SK-N-SH (cell line): ENCODE results near the gene SEZ6. TPM values are rescaled to one million over a fixed set of nuclear protein-coding genes. Genes with fewer than 3 reads are reported as not detected.

Experiments
- CTCF ChIA-PET: fragments of 300-600, 350-600 bp; formaldehyde crosslinking; extraction: SDS; loops from one replicate; lab custom pipeline; 2021; lab: Yijun Ruan, JAX
- POLR2A ChIA-PET: fragments of 350-600 bp; sonication (Branson Sonifier 250); formaldehyde crosslinking; extraction: SDS; loops from one replicate; lab custom pipeline; 2020; ENCODE audit warnings: antibody characterized with exemption, inconsistent platforms; lab: Yijun Ruan, JAX
- DNase-seq: peaks from one replicate; pipeline ENCODE4 v3.0.0; 2012
- H2AFZ ChIP-seq: fragments of 200-600 bp; sonication (generic); 2 replicates; pipeline ENCODE4 v1.8.1; 2016; ENCODE audit warnings: antibody characterized with exemption, mild to moderate bottlenecking, low read depth
- H3F3A ChIP-seq: fragments of 200-600 bp; sonication (generic); replicated peaks from 2 replicates; pipeline ENCODE3; 2016; ENCODE audit warnings: antibody characterized with exemption, mild to moderate bottlenecking; ENCODE audit not compliant: insufficient read depth
- H3K27ac ChIP-seq, 2 experiments: fragments of 200-500 bp in 1 of 2; fragments of 200-600 bp in 1 of 2; sonication (Bioruptor generic) in 1 of 2; sonication (generic), shearing (Covaris generic) in 1 of 2; 2 replicates each; pipeline versions ENCODE4 v1.5.1 to v1.6.1; 2014 to 2016; ENCODE audit warnings: low read depth in 2 of 2, inconsistent platforms in 1 of 2, low read length in 1 of 2, mild to moderate bottlenecking in 1 of 2, mixed read lengths in 1 of 2
- H3K27me3 ChIP-seq: fragments of 200-600 bp; sonication (generic), shearing (Covaris generic); 2 replicates; pipeline ENCODE4 v1.6.1; 2016; ENCODE audit warnings: mixed run types; ENCODE audit not compliant: insufficient read depth
- H3K36me3 ChIP-seq, 2 experiments: fragments of 200-500 bp in 1 of 2; fragments of 200-600 bp in 1 of 2; sonication (Bioruptor generic) in 1 of 2; sonication (generic) in 1 of 2; replicated peaks in 1 of 2; 2 replicates each; pipeline versions ENCODE3 to v1.5.1; 2014 to 2016; ENCODE audit warnings: low read length in 1 of 2, mild to moderate bottlenecking in 1 of 2; ENCODE audit not compliant: insufficient read depth in 2 of 2, control insufficient read depth in 1 of 2
- H3K4me1 ChIP-seq, 2 experiments: fragments of 200-500 bp in 1 of 2; fragments of 200-600 bp in 1 of 2; sonication (Bioruptor generic) in 1 of 2; sonication (generic), shearing (Covaris generic) in 1 of 2; 2 replicates each; pipeline versions ENCODE4 v1.5.1 to v1.6.1; 2014 to 2016; ENCODE audit warnings: low read depth in 1 of 2, low read length in 1 of 2, mixed run types in 1 of 2; ENCODE audit not compliant: insufficient read depth in 2 of 2, control insufficient read depth in 1 of 2
- H3K4me2 ChIP-seq: fragments of 200-600 bp; sonication (generic), shearing (Covaris generic); 2 replicates; pipeline ENCODE4 v1.6.1; 2017; ENCODE audit warnings: mixed run types
- H3K4me3 ChIP-seq, 2 experiments: fragments of 200-500 bp in 1 of 2; fragments of 200-600 bp in 1 of 2; sonication (Bioruptor generic) in 1 of 2; sonication (generic), shearing (Covaris generic) in 1 of 2; 2 replicates each; pipeline versions ENCODE4 v1.5.1 to v1.8.1; 2014 to 2016; ENCODE audit warnings: low read depth in 2 of 2, inconsistent platforms in 1 of 2, low read length in 1 of 2, mild to moderate bottlenecking in 1 of 2, mixed read lengths in 1 of 2, moderate library complexity in 1 of 2
- H3K79me2 ChIP-seq: fragments of 200-600 bp; sonication (generic); 2 replicates; pipeline ENCODE4 v1.8.1; 2017; ENCODE audit warnings: mild to moderate bottlenecking; ENCODE audit not compliant: insufficient read depth
- H3K9ac ChIP-seq: fragments of 200-600 bp; sonication (generic); 2 replicates; pipeline ENCODE4 v1.6.1; 2017; ENCODE audit warnings: mixed run types
- H3K9me2 ChIP-seq: fragments of 200-600 bp; sonication (generic); 2 replicates; pipeline ENCODE4 v1.6.1; 2017; ENCODE audit warnings: mixed run types
- H3K9me3 ChIP-seq: fragments of 200-600 bp; sonication (generic); 2 replicates; pipeline ENCODE4 v1.6.1; 2017; ENCODE audit warnings: mixed run types, mild to moderate bottlenecking, moderate library complexity
- H4K20me1 ChIP-seq: fragments of 200-600 bp; sonication (generic); 2 replicates; pipeline ENCODE4 v1.6.1; 2017; ENCODE audit warnings: mild to moderate bottlenecking, mixed run types; ENCODE audit not compliant: insufficient read depth
- ELF1 ChIP-seq: IDR thresholded peaks from 2 replicates; pipeline ENCODE4 v1.4.0; 2012
- EP300 ChIP-seq, 2 experiments: IDR thresholded peaks; 2 replicates each; pipeline versions ENCODE4 v1.4.0 to v1.6.1; 2012; ENCODE audit warnings: borderline replicate concordance in 1 of 2, low read depth in 1 of 2, low read length in 1 of 2
- EZH2phosphoT487 ChIP-seq: fragments of 200-600 bp; sonication (generic); IDR thresholded peaks from 2 replicates; pipeline ENCODE4 v1.6.1; 2017; ENCODE audit warnings: low read depth, mixed run types, mild to moderate bottlenecking, antibody characterized with exemption, moderate library complexity, borderline replicate concordance
- FOSL2 ChIP-seq: IDR thresholded peaks from 2 replicates; pipeline ENCODE4 v1.4.0; 2012; ENCODE audit warnings: low read depth, mild to moderate bottlenecking, moderate library complexity, borderline replicate concordance
- FOXJ3 ChIP-seq: sonication (generic); formaldehyde crosslinking; IDR thresholded peaks from 2 replicates; pipeline ENCODE4 v1.5.1; 2020; ENCODE audit warnings: mild to moderate bottlenecking, missing genetic modification reagents
- FOXM1 ChIP-seq: IDR thresholded peaks from 2 replicates; pipeline ENCODE4 v1.4.0; 2012; ENCODE audit warnings: low read depth, mild to moderate bottlenecking
- GABPA ChIP-seq: IDR thresholded peaks from 2 replicates; pipeline ENCODE4 v1.4.0; 2012; ENCODE audit warnings: low read depth, mild to moderate bottlenecking
- GATA2 ChIP-seq: sonication (generic); formaldehyde crosslinking; IDR thresholded peaks from 2 replicates; pipeline ENCODE4 v1.5.0; 2020; ENCODE audit warnings: mild to moderate bottlenecking, missing genetic modification reagents
- JUND ChIP-seq: IDR thresholded peaks from 2 replicates; pipeline ENCODE4 v1.4.0; 2012
- MEF2A ChIP-seq: IDR thresholded peaks from 2 replicates; pipeline ENCODE4 v1.4.0; 2012; ENCODE audit warnings: low read depth, borderline replicate concordance
- NFIC ChIP-seq: IDR thresholded peaks from 2 replicates; pipeline ENCODE4 v1.4.0; 2012; ENCODE audit warnings: borderline replicate concordance
- NRF1 ChIP-seq: IDR thresholded peaks from 2 replicates; pipeline ENCODE4 v1.6.1; 2012; ENCODE audit warnings: low read depth, mild to moderate bottlenecking, low read length
- POLR2AphosphoS5 ChIP-seq: IDR thresholded peaks from 2 replicates; pipeline ENCODE4 v1.6.1; 2012; ENCODE audit warnings: low read depth, low read length
- RAD21 ChIP-seq: IDR thresholded peaks from 2 replicates; pipeline ENCODE4 v1.6.1; 2012; ENCODE audit warnings: mild to moderate bottlenecking, low read length
- RCOR1 ChIP-seq: fragments of 150-350 bp; IDR thresholded peaks from 2 replicates; pipeline ENCODE4 v1.6.1; 2017; ENCODE audit warnings: antibody characterized with exemption, low read length
- REST ChIP-seq: IDR thresholded peaks from 2 replicates; pipeline ENCODE4 v1.6.1; 2012; ENCODE audit warnings: mild to moderate bottlenecking, low read depth, low read length, moderate library complexity
- RXRA ChIP-seq: IDR thresholded peaks from 2 replicates; pipeline ENCODE4 v1.4.0; 2012; ENCODE audit warnings: low read depth, mild to moderate bottlenecking, borderline replicate concordance
- SIN3A ChIP-seq: IDR thresholded peaks from 2 replicates; pipeline ENCODE4 v1.6.1; 2012; ENCODE audit warnings: low read depth, mild to moderate bottlenecking, low read length, moderate library complexity, borderline replicate concordance
- SMC3 ChIP-seq: IDR thresholded peaks from 2 replicates; pipeline ENCODE4 v1.6.1; 2012; ENCODE audit warnings: low read depth, low read length, improper control_type of control experiment
- TAF1 ChIP-seq: IDR thresholded peaks from 2 replicates; pipeline ENCODE4 v1.6.1; 2012; ENCODE audit warnings: low read depth, mild to moderate bottlenecking, low read length, moderate library complexity, borderline replicate concordance
- TCF12 ChIP-seq: IDR thresholded peaks from 2 replicates; pipeline ENCODE4 v1.4.0; 2012
- TEAD4 ChIP-seq: IDR thresholded peaks from 2 replicates; pipeline ENCODE4 v1.4.0; 2012; ENCODE audit warnings: mild to moderate bottlenecking, borderline replicate concordance; ENCODE audit not compliant: insufficient read depth
- ZBTB33 ChIP-seq: IDR thresholded peaks from 2 replicates; pipeline ENCODE4 v1.4.0; 2012; ENCODE audit warnings: low read depth, borderline replicate concordance
- WGBS: methylation state at CpG from one replicate; pipeline ENCODE4 v1.1.6; 2017; ENCODE audit warnings: low lambda C conversion rate; 5-methylcytosine and 5-hydroxymethylcytosine counted together
- polyA plus RNA-seq, 3 experiments: library from polyadenylated mRNA; depleted of rRNA; stranded (reverse); fragments of >200 nt; gene quantifications; 2 replicates each; pipeline ENCODE4 v1.2.3, GENCODE V29; 2012
- TF ChIP-seq, protein P1 (sequence below): fragments of 150-350 bp; IDR thresholded peaks from 2 replicates; pipeline ENCODE4 v1.6.1; 2016; ENCODE audit warnings: mild to moderate bottlenecking, low read depth, low read length

The SEZ6 gene
- polyA plus RNA-seq, 1 of the 3 experiments (the other 2 are of a cell fraction), result 0.12 TPM

DNA sequence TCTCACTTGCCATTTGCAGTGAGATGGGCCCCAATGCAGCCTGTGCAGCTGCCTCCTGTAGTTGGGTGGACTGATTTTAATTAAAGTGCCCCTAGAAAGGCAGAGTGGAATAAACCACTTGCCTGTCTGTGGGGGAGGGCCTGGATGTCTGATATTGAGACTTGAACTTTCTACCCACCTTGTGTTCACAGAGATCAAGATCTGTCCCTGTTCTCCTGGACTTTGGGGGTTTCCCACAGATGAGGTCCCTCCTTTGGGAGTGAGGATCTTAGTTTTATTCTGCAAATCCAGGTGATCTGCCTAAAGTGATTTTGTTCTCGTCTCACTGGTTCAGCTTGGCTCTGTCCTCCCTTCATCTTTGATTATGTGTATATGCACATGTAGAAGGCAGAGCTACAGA is 95.3 kb downstream of the SEZ6 start (continued):
- TF ChIP-seq ZBTB33 (no peak), EP300 (IDR thresholded peaks at IDR 0.05; ENCODE audit: borderline replicate concordance in 1 of 2, low read depth in 1 of 2, low read length in 1 of 2) (no peak), RAD21 (no peak), RXRA (no peak), POLR2AphosphoS5 (no peak), NRF1 (no peak)

DNA sequence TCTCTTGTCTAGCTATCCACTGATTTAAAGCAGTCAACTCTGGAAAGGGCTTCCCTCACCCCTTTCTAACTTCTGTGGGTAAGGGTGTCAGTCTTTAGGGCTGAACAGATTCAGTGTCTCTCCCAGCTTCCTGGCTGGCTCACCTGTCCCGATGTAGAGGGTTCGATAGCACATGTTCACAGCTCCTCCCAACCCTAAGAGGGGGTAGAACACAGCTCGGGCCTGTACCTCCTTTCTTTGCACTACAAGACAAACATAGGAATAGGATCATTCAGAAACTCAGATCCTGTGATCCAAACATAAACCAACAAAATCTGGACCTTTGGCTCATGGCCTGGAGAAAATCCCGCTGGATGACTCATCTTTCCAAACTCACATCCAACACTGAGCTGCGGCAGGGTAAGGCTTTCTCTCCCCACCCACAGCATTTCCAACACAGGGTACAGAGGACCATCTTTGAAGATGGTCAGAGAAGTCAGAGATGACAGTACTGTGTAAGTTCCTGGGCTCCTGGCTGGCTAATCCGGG is 97.1 kb downstream of the SEZ6 start:
- no peak overlapping the region for H2AFZ ChIP-seq
- 55% methylated on average over 6 of the region's 6 CpGs for WGBS
- H4K20me1 ChIP-seq, result peaks cover 13% of the 10 kb centered on the region; the same call in 1 of the 2 replicates
- H3K4me2 ChIP-seq, result peak overlapping the region; percentile 11; the same call in 1 of the 2 replicates
- H3K9me3 ChIP-seq, result no peaks in the 10 kb centered on the region
- peaks cover 57 to 76% of the 10 kb centered on the region in 2 experiments for H3K36me3 ChIP-seq
- POLR2A ChIA-PET, result interaction anchor here (0.5 to 1.7 kb wide), 2 partner anchors 11 to 145 kb away, joined by 3 to 7 read pairs; partner anchors contain the start of gene FLOT2
- TF ChIP-seq NFIC, result peak; percentile 46
- TF ChIP-seq GABPA, result no peak
- no peak for TF ChIP-seq SMC3
- TF ChIP-seq EZH2phosphoT487, result no peak
- peak; percentile 67; the same call in 1 of the 2 replicates for TF ChIP-seq FOSL2
- no peak for TF ChIP-seq GATA2 (CRISPR knock-in tag)
- TF ChIP-seq TAF1, result no peak
- no peak for TF ChIP-seq FOXJ3 (CRISPR knock-in tag)
- TF ChIP-seq NRF1, result no peak
- peak; percentile 59 for TF ChIP-seq JUND
- TF ChIP-seq REST, result no peak
- TF ChIP-seq, protein P1, sequence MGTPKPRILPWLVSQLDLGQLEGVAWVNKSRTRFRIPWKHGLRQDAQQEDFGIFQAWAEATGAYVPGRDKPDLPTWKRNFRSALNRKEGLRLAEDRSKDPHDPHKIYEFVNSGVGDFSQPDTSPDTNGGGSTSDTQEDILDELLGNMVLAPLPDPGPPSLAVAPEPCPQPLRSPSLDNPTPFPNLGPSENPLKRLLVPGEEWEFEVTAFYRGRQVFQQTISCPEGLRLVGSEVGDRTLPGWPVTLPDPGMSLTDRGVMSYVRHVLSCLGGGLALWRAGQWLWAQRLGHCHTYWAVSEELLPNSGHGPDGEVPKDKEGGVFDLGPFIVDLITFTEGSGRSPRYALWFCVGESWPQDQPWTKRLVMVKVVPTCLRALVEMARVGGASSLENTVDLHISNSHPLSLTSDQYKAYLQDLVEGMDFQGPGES, result no peak
- TF ChIP-seq RCOR1, result no peak
- no peak for TF ChIP-seq POLR2AphosphoS5
- TF ChIP-seq SIN3A, result no peak
- TF ChIP-seq TCF12, result no peak
- no peak for TF ChIP-seq ELF1
- TF ChIP-seq FOXM1, result no peak
- no peak for TF ChIP-seq TEAD4
- no peak for TF ChIP-seq RAD21
- no peak for TF ChIP-seq MEF2A
- TF ChIP-seq, all 33 proteins: peak for 3
- Histone ChIP-seq H3K27me3 (no peaks in the 10 kb centered on the region), H3K79me2 (no peaks in the 10 kb centered on the region), H3K4me1 (no peaks in the 10 kb centered on the region; a peak in 1 of 4 replicates), H3F3A (peaks cover 43% of the 10 kb centered on the region), H3K27ac (peak overlapping the region in 1 of 2 experiments; percentile 51; a peak in 1 of 4 replicates), H3K4me3 (no peak overlapping the region), H3K9me2 (no peaks in the 10 kb centered on the region), H3K9ac (no peak overlapping the region)
- CTCF ChIA-PET, result interaction anchor here (0.9 to 8.8 kb wide), 8 partner anchors 8 to 182 kb away, joined by 3 to 63 read pairs (median 5); partner anchors contain the start of gene FLOT2
- no peak for DNase-seq
